OCI-LY1 (cell line): ENCODE results near the gene TLE6.
"Not testable (repeated sequence)": the region's sequence is repeated elsewhere in the genome, so short reads cannot be mapped to it uniquely, and the experiment has no call there.

Experiments used
- H2AFZ ChIP-seq: fragments of 200-600 bp; sonication (generic), shearing (Covaris generic); 2 replicates; pipeline ENCODE4 v1.6.0; 2014; ENCODE audit warnings: antibody characterized with exemption, mild to moderate bottlenecking, low read length
- H3F3A ChIP-seq: fragments of 200-600 bp; sonication (generic), shearing (Covaris generic); 2 replicates; pipeline ENCODE4 v1.6.0; 2014; ENCODE audit warnings: mild to moderate bottlenecking, antibody characterized with exemption, low read length, moderate library complexity; ENCODE audit not compliant: insufficient read depth
- H3K27ac ChIP-seq: fragments of 200-600 bp; sonication (generic); 2 replicates; pipeline ENCODE4 v1.5.1; 2014; ENCODE audit warnings: low read length, mixed run types, mild to moderate bottlenecking, low read depth; ENCODE audit not compliant: poor library complexity, severe bottlenecking
- H3K27me3 ChIP-seq: fragments of 200-600 bp; sonication (generic); 2 replicates; pipeline ENCODE4 v1.6.0; 2014; ENCODE audit warnings: antibody characterized with exemption, mild to moderate bottlenecking, low read length, moderate library complexity; ENCODE audit not compliant: insufficient read depth
- H3K36me3 ChIP-seq: fragments of 200-600 bp; sonication (generic); 2 replicates; pipeline ENCODE4 v1.6.1; 2014; ENCODE audit warnings: mild to moderate bottlenecking, antibody characterized with exemption, low read length, moderate library complexity, mixed read lengths; ENCODE audit not compliant: insufficient read depth
- H3K4me1 ChIP-seq: fragments of 200-600 bp; sonication (generic); 2 replicates; pipeline ENCODE4 v1.5.1; 2014; ENCODE audit warnings: mild to moderate bottlenecking, low read length, moderate library complexity; ENCODE audit not compliant: insufficient read depth, severe bottlenecking
- H3K4me2 ChIP-seq: fragments of 200-600 bp; sonication (generic), shearing (Covaris generic); 2 replicates; pipeline ENCODE4 v1.6.1; 2014; ENCODE audit warnings: low read length
- H3K4me3 ChIP-seq: fragments of 200-600 bp; sonication (generic); 2 replicates; pipeline ENCODE4 v1.5.1; 2014; ENCODE audit warnings: low read length, low read depth, mild to moderate bottlenecking, mixed read lengths; ENCODE audit not compliant: poor library complexity, severe bottlenecking
- H3K79me2 ChIP-seq: fragments of 200-600 bp; shearing (Covaris generic); 2 replicates; pipeline ENCODE4 v1.6.1; 2016; ENCODE audit warnings: mixed run types, low read length, mixed read lengths; ENCODE audit not compliant: insufficient read depth
- H3K9ac ChIP-seq: fragments of 200-600 bp; sonication (generic), shearing (Covaris generic); 2 replicates; pipeline ENCODE4 v1.6.1; 2014; ENCODE audit warnings: mild to moderate bottlenecking, low read length, mixed read lengths
- H3K9me2 ChIP-seq: fragments of 200-600 bp; sonication (generic), shearing (Covaris generic); 2 replicates; pipeline ENCODE4 v1.6.1; 2014; ENCODE audit warnings: low read depth, mild to moderate bottlenecking, low read length, mixed read lengths
- H3K9me3 ChIP-seq: fragments of 200-600 bp; shearing (Covaris generic); 2 replicates; pipeline ENCODE4 v1.6.1; 2014; ENCODE audit warnings: low read length, mixed read lengths
- H4K20me1 ChIP-seq: fragments of 200-600 bp; sonication (generic), shearing (Covaris generic); 2 replicates; pipeline ENCODE4 v1.6.0; 2016; ENCODE audit warnings: mild to moderate bottlenecking, low read length; ENCODE audit not compliant: insufficient read depth
- CTCF ChIP-seq: fragments of 200-600 bp; sonication (generic), shearing (Covaris generic); IDR thresholded peaks from 2 replicates; pipeline ENCODE4 v1.5.1; 2017; ENCODE audit warnings: mild to moderate bottlenecking, antibody characterized with exemption, low read length, moderate library complexity, mixed read lengths
- EZH2 ChIP-seq: fragments of 200-600 bp; sonication (generic), shearing (Covaris generic); IDR thresholded peaks from 2 replicates; pipeline ENCODE4 v1.8.0; 2017; ENCODE audit warnings: borderline replicate concordance, mixed run types, mild to moderate bottlenecking, antibody characterized with exemption, low read length, moderate library complexity, mixed read lengths

TLE6 gene

GRCh38 chr19:2977001-2977745 lies at the start of gene TLE6:
Gene TLE6, plus strand, starts transcription at chr19:2977564. Its CDS starts 670 bp downstream, at chr19:2978234.
- no peak within 1 kb of the TSS for H2AFZ ChIP-seq
- no peaks in the 10 kb centered on the region for H3K9me3 ChIP-seq
- no peaks in the 10 kb centered on the region for H4K20me1 ChIP-seq
- no peaks in the 10 kb centered on the region for H3K79me2 ChIP-seq
- H3K27ac ChIP-seq = no peak within 1 kb of the TSS
- peak within 1 kb of the TSS; percentile 45; the same call in 1 of the 2 replicates for H3K4me2 ChIP-seq
- H3K9me2 ChIP-seq = no peaks in the 10 kb centered on the region
- no peaks in the 10 kb centered on the region for H3K27me3 ChIP-seq
- no peak within 1 kb of the TSS for H3K9ac ChIP-seq
- no peak for TF ChIP-seq CTCF
- no peak for TF ChIP-seq EZH2
- H3K4me3 ChIP-seq = no peak within 1 kb of the TSS
- no peaks in the 10 kb centered on the region for H3K4me1 ChIP-seq
- no peaks in the 10 kb centered on the region for H3K36me3 ChIP-seq
- no peaks in the 10 kb centered on the region for H3F3A ChIP-seq

GRCh38 chr19:2933490-2933910 lies 43.9 kb upstream of the TLE6 start:
- H4K20me1 ChIP-seq = no peaks in the 10 kb centered on the region

GRCh38 chr19:2935863-2936262 lies 41.5 kb upstream of the TLE6 start:
- H3K4me3 ChIP-seq, H3K27me3 ChIP-seq, H2AFZ ChIP-seq, H4K20me1 ChIP-seq, H3K27ac ChIP-seq, H3K9me2 ChIP-seq, H3K79me2 ChIP-seq, H3K4me2 ChIP-seq, H3K9ac ChIP-seq, H3F3A ChIP-seq, H3K36me3 ChIP-seq, H3K4me1 ChIP-seq: not testable (repeated sequence)
- H3K9me3 ChIP-seq = peaks cover 19% of the 10 kb centered on the region

More at GRCh38 chr19:2933490-2933910, 43.9 kb upstream of the TLE6 start:
- no peak overlapping the region for H3K4me3 ChIP-seq
- H3K4me1 ChIP-seq = no peaks in the 10 kb centered on the region
- H3F3A ChIP-seq = no peaks in the 10 kb centered on the region
- H3K27me3 ChIP-seq = no peaks in the 10 kb centered on the region; the same call in 1 of the 2 replicates
- H2AFZ ChIP-seq = no peak overlapping the region
- H3K9me3 ChIP-seq = peaks cover 19% of the 10 kb centered on the region
- H3K4me2 ChIP-seq = no peak overlapping the region
- no peak overlapping the region for H3K9ac ChIP-seq
- TF ChIP-seq CTCF (no peak), EZH2 (no peak)
- H3K9me2 ChIP-seq = no peaks in the 10 kb centered on the region
- H3K79me2 ChIP-seq = no peaks in the 10 kb centered on the region
- no peaks in the 10 kb centered on the region for H3K36me3 ChIP-seq
- no peak overlapping the region for H3K27ac ChIP-seq
